Measurements from ENCODE around the gene RAD51D. TPM values are rescaled to one million over a fixed set of nuclear protein-coding genes. Genes with fewer than 3 reads are reported as not detected.
"Not testable (repeated sequence)": the region's sequence is repeated elsewhere in the genome, so short reads cannot be mapped to it uniquely, and the experiment has no call there.

Gene RAD51D
- total and polyA plus RNA-seq, 2 donors from 2014 or later = 7.8 to 13.8 TPM

- no peaks in the 10 kb centered on the region for H3K27me3 ChIP-seq (ENCODE audit: control insufficient read depth, insufficient read depth, low read length)
- H3K36me3 ChIP-seq (ENCODE audit: control insufficient read depth in 2 of 3, insufficient read depth in 3 of 3, low read length in 3 of 3) = no peaks in the 10 kb centered on the region
- peaks cover 0 to 13% (median 0%) of the 10 kb centered on the region in 3 donors for H3K4me1 ChIP-seq (ENCODE audit: control insufficient read depth in 2 of 3, insufficient read depth in 2 of 3, low read depth in 1 of 3, low read length in 3 of 3)
- no peak for TF ChIP-seq CTCF (IDR thresholded peaks at IDR 0.05; ENCODE audit: borderline replicate concordance, extremely low read depth, insufficient read depth)
- no peaks in the 10 kb centered on the region for H3K9me3 ChIP-seq (ENCODE audit: control insufficient read depth in 2 of 3, insufficient read depth in 1 of 3, low read length in 3 of 3)
- H3K27ac ChIP-seq (ENCODE audit: low read depth in 2 of 2, low read length in 2 of 2) = no peak within 1 kb of the TSS
- intact Hi-C loops (cut with DNase I) = loop anchor here (10.0 kb wide), 1 partner anchor 697 kb away; no protein-coding TSS in a partner anchor
- FAIRE-seq (no peak), DNase-seq (no peak)
- H3K4me3 ChIP-seq (ENCODE audit: low read length in 3 of 3) = no peak within 1 kb of the TSS
- no peak within 1 kb of the TSS for H3K9ac ChIP-seq (ENCODE audit: low read length in 3 of 3)
These were observed 1.7 kb upstream of the RAD51D start, which contains the start of gene FNDC8 for GRCh38 chr17:35121315-35121714. Gene FNDC8 (plus strand): TSS chr17:35121615. CDS start chr17:35121694, 79 bp downstream.

- H3K36me3 ChIP-seq (ENCODE audit: control insufficient read depth in 2 of 3, insufficient read depth in 3 of 3, low read length in 3 of 3) = no peaks in the 10 kb centered on the region
- DNase-seq (no peak), FAIRE-seq (no peak)
- no peak overlapping the region for H3K27ac ChIP-seq (ENCODE audit: low read depth in 2 of 2, low read length in 2 of 2)
- peaks cover 0 to 13% (median 0%) of the 10 kb centered on the region in 3 donors for H3K4me1 ChIP-seq (ENCODE audit: control insufficient read depth in 2 of 3, insufficient read depth in 2 of 3, low read depth in 1 of 3, low read length in 3 of 3)
- TF ChIP-seq CTCF (IDR thresholded peaks at IDR 0.05; ENCODE audit: borderline replicate concordance, extremely low read depth, insufficient read depth) = no peak
- H3K9me3 ChIP-seq (ENCODE audit: control insufficient read depth in 2 of 3, insufficient read depth in 1 of 3, low read length in 3 of 3) = no peaks in the 10 kb centered on the region
- H3K4me3 ChIP-seq (ENCODE audit: low read length in 3 of 3) = no peak overlapping the region
- no peak overlapping the region for H3K9ac ChIP-seq (ENCODE audit: low read length in 3 of 3)
- H3K27me3 ChIP-seq (ENCODE audit: control insufficient read depth, insufficient read depth, low read length) = no peaks in the 10 kb centered on the region
- intact Hi-C loops (cut with DNase I) = loop anchor here (10.0 kb wide), 1 partner anchor 123 kb away; no protein-coding TSS in a partner anchor
These were observed 1.7 kb downstream of the RAD51D start for GRCh38 chr17:35117984-35118383.

- no peaks in the 10 kb centered on the region for H3K36me3 ChIP-seq (ENCODE audit: control insufficient read depth in 2 of 3, insufficient read depth in 3 of 3, low read length in 3 of 3)
- FAIRE-seq (no peak), DNase-seq (no peak)
- TF ChIP-seq CTCF (IDR thresholded peaks at IDR 0.05; ENCODE audit: borderline replicate concordance, extremely low read depth, insufficient read depth) = no peak
- no peaks in the 10 kb centered on the region for H3K9me3 ChIP-seq (ENCODE audit: control insufficient read depth in 2 of 3, insufficient read depth in 1 of 3, low read length in 3 of 3)
- intact Hi-C loops (cut with DNase I) = loop anchor here (10.0 kb wide), 1 partner anchor 122 kb away; no protein-coding TSS in a partner anchor
- H3K27me3 ChIP-seq (ENCODE audit: control insufficient read depth, insufficient read depth, low read length) = no peaks in the 10 kb centered on the region
- no peak overlapping the region for H3K4me3 ChIP-seq (ENCODE audit: low read length in 3 of 3)
- peaks cover 0 to 13% (median 0%) of the 10 kb centered on the region in 3 donors for H3K4me1 ChIP-seq (ENCODE audit: control insufficient read depth in 2 of 3, insufficient read depth in 2 of 3, low read depth in 1 of 3, low read length in 3 of 3)
- no peak overlapping the region for H3K27ac ChIP-seq (ENCODE audit: low read depth in 2 of 2, low read length in 2 of 2)
- no peak overlapping the region for H3K9ac ChIP-seq (ENCODE audit: low read length in 3 of 3)
These were observed 2.8 kb downstream of the RAD51D start for GRCh38 chr17:35116845-35117244.

GRCh38 chr17:35110791-35111190 lies 8.9 kb downstream of the RAD51D start:
- intact Hi-C loops (cut with DNase I) = loop anchor here (10.0 kb wide), 1 partner anchor 116 kb away; no protein-coding TSS in a partner anchor
- not testable (repeated sequence) for H3K27ac ChIP-seq (ENCODE audit: low read depth in 2 of 2, low read length in 2 of 2); H3K9me3 ChIP-seq (ENCODE audit: control insufficient read depth in 2 of 3, insufficient read depth in 1 of 3, low read length in 3 of 3); DNase-seq; H3K4me1 ChIP-seq (ENCODE audit: control insufficient read depth in 2 of 3, insufficient read depth in 2 of 3, low read depth in 1 of 3, low read length in 3 of 3); H3K4me3 ChIP-seq (ENCODE audit: low read length in 3 of 3); H3K27me3 ChIP-seq (ENCODE audit: control insufficient read depth, insufficient read depth, low read length); H3K36me3 ChIP-seq (ENCODE audit: control insufficient read depth in 2 of 3, insufficient read depth in 3 of 3, low read length in 3 of 3); H3K9ac ChIP-seq (ENCODE audit: low read length in 3 of 3); FAIRE-seq

All from kidney (tissue), 14 donors.